K562 (cell line): Measurements from ENCODE around the gene CHTOP. TPM values are rescaled to one million over a fixed set of nuclear protein-coding genes. Genes with fewer than 3 reads are reported as not detected.

Source experiments
- ATAC-seq: fragments of 200-7000 bp; cut with Tn5 transposase; 3 replicates; pipeline ENCODE4 v1.9.1; 2020; ENCODE audit warnings: moderate library complexity
- BruUV-seq: library from RNA; stranded (reverse); fragments of 400-500 nt; replicated peaks from 2 replicates; lab custom pipeline; 2021; lab: Mats Ljungman, UMichigan
- CTCF ChIA-PET: fragments of 300-600 bp; formaldehyde crosslinking; extraction: SDS; loops from one replicate; lab custom pipeline; 2021; ENCODE audit warnings: low intra/inter-chr PET ratio; lab: Yijun Ruan, JAX
- POLR2A ChIA-PET: fragments of 300-600, 350-650 bp; sonication (Branson Sonifier 250); formaldehyde crosslinking; extraction: SDS; loops from one replicate; lab custom pipeline; 2021; ENCODE audit warnings: antibody characterized with exemption, inconsistent platforms; lab: Yijun Ruan, JAX
- DNase-seq, 4 experiments: peaks; one replicate each; pipeline versions ENCODE4 v3.0.0 to v3.0.0-alpha.2; 2011 to 2018; ENCODE audit warnings: low spot score in 3 of 4, mixed read lengths in 3 of 4; ENCODE audit errors: extremely low read depth in 1 of 4
- FAIRE-seq: peaks from 2 replicates; lab custom pipeline; 2011; peaks lifted over from hg19 to GRCh38; lab: Jason Lieb, UNC
- H2AFZ ChIP-seq: 2 replicates; pipeline ENCODE4 v1.6.0; 2011; ENCODE audit warnings: low read depth, low read length, control low read depth, inconsistent platforms
- H3K27ac ChIP-seq: fragments of 200-600 bp; 3 replicates; pipeline ENCODE4 v1.8.0; 2011; ENCODE audit warnings: low read depth, mild to moderate bottlenecking, control low read depth, inconsistent platforms, low read length, moderate library complexity, mixed read lengths; ENCODE audit errors: extremely low read depth
- H3K27me3 ChIP-seq, 2 experiments: fragments of 300-600 bp in 1 of 2; 2 replicates in 1 of 2; 3 replicates in 1 of 2; pipeline versions ENCODE4 v1.6.0 to v1.8.0; 2011; ENCODE audit warnings: inconsistent platforms in 2 of 2, low read length in 2 of 2, mild to moderate bottlenecking in 1 of 2, mixed read lengths in 1 of 2, moderate library complexity in 1 of 2; ENCODE audit not compliant: control insufficient read depth in 2 of 2, insufficient read depth in 2 of 2
- H3K36me3 ChIP-seq: fragments of 300-600 bp; 3 replicates; pipeline ENCODE4 v1.8.0; 2011; ENCODE audit warnings: mild to moderate bottlenecking, low read length, inconsistent platforms; ENCODE audit not compliant: control insufficient read depth, insufficient read depth
- H3K4me1 ChIP-seq, 2 experiments: fragments of 200-600 bp in 1 of 2; replicated peaks in 1 of 2; 2 replicates in 1 of 2; 3 replicates in 1 of 2; pipeline versions ENCODE4 v1.5.1 to v1.8.0; 2011; ENCODE audit warnings: inconsistent platforms in 2 of 2, low read length in 2 of 2, mild to moderate bottlenecking in 1 of 2, mixed read lengths in 1 of 2, moderate library complexity in 1 of 2; ENCODE audit not compliant: control insufficient read depth in 2 of 2, insufficient read depth in 2 of 2
- H3K4me2 ChIP-seq: 2 replicates; pipeline ENCODE4 v1.6.1; 2011; ENCODE audit warnings: low read length, control low read depth, inconsistent platforms, mixed read lengths; ENCODE audit not compliant: insufficient read depth
- H3K4me3 ChIP-seq: fragments of 200-600 bp; sonication (generic), shearing (Covaris generic); 2 replicates; pipeline ENCODE4 v1.5.1; 2016; ENCODE audit warnings: control low read depth, inconsistent platforms
- H3K79me2 ChIP-seq: fragments of 200-600 bp; 3 replicates; pipeline ENCODE4 v1.8.0; 2011; ENCODE audit warnings: low read length, inconsistent platforms; ENCODE audit not compliant: control insufficient read depth, insufficient read depth
- H3K9ac ChIP-seq, 2 experiments: 2 replicates each; pipeline versions ENCODE4 v1.6.0 to v1.6.1; 2011; ENCODE audit warnings: low read depth in 2 of 2, low read length in 2 of 2, control low read depth in 1 of 2, inconsistent platforms in 1 of 2, mild to moderate bottlenecking in 1 of 2, mixed read lengths in 1 of 2; ENCODE audit not compliant: insufficient read depth in 1 of 2
- H3K9me1 ChIP-seq: one replicate; pipeline ENCODE4 v1.6.0; 2011; ENCODE audit warnings: inconsistent platforms, mild to moderate bottlenecking, low read length, moderate library complexity; ENCODE audit not compliant: control insufficient read depth, insufficient read depth
- H3K9me3 ChIP-seq: replicated peaks from 2 replicates; pipeline ENCODE4 v1.5.1; 2011; ENCODE audit warnings: low read depth, low read length, inconsistent platforms; ENCODE audit not compliant: control insufficient read depth, insufficient read depth
- H4K20me1 ChIP-seq: replicated peaks from 2 replicates; pipeline ENCODE4 v1.6.1; 2011; ENCODE audit warnings: low read length, inconsistent platforms, mixed read lengths; ENCODE audit not compliant: control insufficient read depth, insufficient read depth
- ARNT ChIP-seq, 2 experiments: fragments of 450-650 bp; IDR thresholded peaks; 2 replicates each; pipeline ENCODE4 v1.6.1; 2016; ENCODE audit warnings: mild to moderate bottlenecking in 1 of 2
- HNRNPH1 ChIP-seq: fragments of 200-400 bp; formaldehyde crosslinking; optimal IDR thresholded peaks from 2 replicates; pipeline ENCODE3; 2017; ENCODE audit warnings: low read depth, mild to moderate bottlenecking, low read length, moderate library complexity
- JUN ChIP-seq, 2 experiments: sonication (generic) in 1 of 2; formaldehyde crosslinking in 1 of 2; IDR thresholded peaks; 2 replicates each; pipeline versions ENCODE4 v1.6.1 to v1.8.0; 2012 to 2022; ENCODE audit warnings: borderline replicate concordance in 2 of 2, mild to moderate bottlenecking in 2 of 2, improper control_type of control experiment in 1 of 2, low read depth in 1 of 2, low read length in 1 of 2, missing genetic modification reagents in 1 of 2
- SMARCA4 ChIP-seq: fragments of 450-650 bp; IDR thresholded peaks from 2 replicates; pipeline ENCODE4 v1.6.1; 2016
- SREBF1 ChIP-seq: fragments of 150-350 bp; IDR thresholded peaks from 2 replicates; pipeline ENCODE4 v1.6.1; 2014; ENCODE audit warnings: antibody characterized with exemption, low read depth, low read length, borderline replicate concordance
- SRSF9 ChIP-seq: fragments of 200-400 bp; formaldehyde crosslinking; IDR thresholded peaks from 2 replicates; pipeline ENCODE4 v1.6.1; 2017; ENCODE audit warnings: low read depth, low read length, borderline replicate concordance
- STAG1 ChIP-seq: sonication (generic); formaldehyde crosslinking; IDR thresholded peaks from 2 replicates; pipeline ENCODE4 v1.5.0; 2020; ENCODE audit warnings: missing genetic modification reagents, borderline replicate concordance
- U2AF2 ChIP-seq: fragments of 200-400 bp; formaldehyde crosslinking; optimal IDR thresholded peaks from 2 replicates; pipeline ENCODE3; 2017; ENCODE audit warnings: low read depth, mild to moderate bottlenecking, low read length
- ZBTB7A ChIP-seq: IDR thresholded peaks from 2 replicates; pipeline ENCODE4 v1.6.1; 2011; ENCODE audit warnings: low read depth, mild to moderate bottlenecking, low read length, moderate library complexity, borderline replicate concordance; ENCODE audit not compliant: control insufficient read depth
- ZNF165 ChIP-seq: fragments of 250-450 bp; sonication (Bioruptor Pico); IDR thresholded peaks from 2 replicates; pipeline ENCODE4 v1.4.0; 2020; ENCODE audit warnings: borderline replicate concordance
- ZNF217 ChIP-seq: sonication (generic); formaldehyde crosslinking; IDR thresholded peaks from 2 replicates; pipeline ENCODE4 v1.8.0; 2022; ENCODE audit warnings: mild to moderate bottlenecking, missing genetic modification reagents
- ZNF695 ChIP-seq: fragments of 450-650 bp; formaldehyde crosslinking; IDR thresholded peaks from 2 replicates; pipeline ENCODE4 v1.4.0; 2020; ENCODE audit warnings: mild to moderate bottlenecking, moderate library complexity
- WGBS: fragments of 100-300 bp; shearing (Covaris generic); methylation state at CpG from one replicate; pipeline ENCODE4 v1.1.6; 2016; ENCODE audit warnings: low coverage, mixed read lengths; ENCODE audit not compliant: insufficient coverage; ENCODE audit errors: missing lambda C conversion rate; 5-methylcytosine and 5-hydroxymethylcytosine counted together
- in situ Hi-C: fragments of 300-500 bp; cut with MboI; formaldehyde crosslinking; loops from 4 replicates; pipeline ENCODE4 v1.15.0; 2018; ENCODE audit warnings: inconsistent platforms, mixed read lengths
- intact Hi-C: fragments of 100-400 bp; cut with micrococcal nuclease; formaldehyde crosslinking; loops from 2 replicates; pipeline ENCODE4 v1.14.2; 2022
- polyA plus RNA-seq, 8 experiments: library from polyadenylated mRNA; depleted of rRNA in 4 of 8; stranded (reverse) in 5 of 8; unstranded in 3 of 8; fragments of >200 nt; fragmentation: Nextera tagmentation in 2 of 8; fragmentation: Illumina TruSeq in 1 of 8; extraction: Ambion mirVana in 2 of 8; extraction: Trizol in 1 of 8; gene quantifications; 2 replicates each; pipeline versions ENCODE4 v1.2.1 to v1.2.3, GENCODE V29; 2011 to 2014; ENCODE audit warnings: inconsistent platforms in 1 of 8, missing spikeins in 1 of 8
- total RNA-seq, 7 experiments: library from RNA; depleted of rRNA in 6 of 7; stranded (reverse); fragments of >200 nt in 6 of 7; fragmentation: Illumina TruSeq in 2 of 7; extraction: Trizol in 2 of 7; gene quantifications; 2 replicates each; pipeline versions ENCODE4 v1.2.1 to v1.2.3, GENCODE V29; 2011 to 2021; ENCODE audit warnings: low replicate concordance in 1 of 7
- TF ChIP-seq, protein P1 (sequence below): sonication (generic); formaldehyde crosslinking; IDR thresholded peaks from 2 replicates; pipeline ENCODE4 v1.8.0; 2022; ENCODE audit warnings: missing genetic modification reagents, mild to moderate bottlenecking, borderline replicate concordance

The CHTOP gene
- total and polyA plus RNA-seq, 9 of the 15 experiments (the other 6 are each of a cell fraction or from before 2014, with no cell fraction given): 10.2 to 91.8 (median 60.8) TPM

DNA sequence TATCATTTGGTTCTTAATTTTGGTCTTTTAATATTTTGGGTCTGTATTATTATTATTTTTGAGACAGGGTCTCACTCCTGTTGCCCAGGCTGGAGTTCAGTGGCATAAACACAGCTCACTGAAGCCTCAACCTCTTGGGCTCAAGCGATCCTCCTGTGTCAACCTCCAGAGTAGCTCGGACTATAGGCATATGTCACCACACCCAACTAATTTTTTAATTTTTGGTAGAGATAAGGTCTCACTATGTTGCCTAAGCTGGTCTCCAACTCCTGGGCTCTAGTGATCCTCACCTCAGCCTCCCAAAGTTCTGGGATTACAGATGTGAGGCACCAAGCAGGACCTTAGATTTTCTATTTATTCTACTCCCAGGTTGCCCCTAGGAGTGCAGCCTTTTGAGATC lies 39.6 kb downstream of the CHTOP start:
- Histone ChIP-seq H3K9me1 (no peaks in the 10 kb centered on the region), H3K9ac (no peak overlapping the region), H3K9me3 (no peaks in the 10 kb centered on the region), H3K36me3 (peaks cover 19% of the 10 kb centered on the region), H3K4me3 (no peak overlapping the region), H3K27me3 (peaks cover 5 to 8% of the 10 kb centered on the region in 2 experiments; a peak in 4 of 5 replicates), H3K4me1 (peaks cover 0 to 9% of the 10 kb centered on the region in 2 experiments; a peak in 3 of 5 replicates), H2AFZ (no peak overlapping the region), H3K79me2 (peaks cover 23% of the 10 kb centered on the region), H3K27ac (no peak overlapping the region), H3K4me2 (no peak overlapping the region), H4K20me1 (no peaks in the 10 kb centered on the region; the same call in 1 of the 2 replicates)
- intact Hi-C loops: loop anchor here (5.0 kb wide), 2 partner anchors 161 to 314 kb away; partner anchors contain the start of gene RAB13
- in situ Hi-C loops: loop anchor here (5.0 kb wide), 1 partner anchor 104 kb away; the partner anchor contains the start of gene SLC27A3
- no peak for ATAC-seq
- TF ChIP-seq SRSF9: no peak
- TF ChIP-seq ZBTB7A: no peak
- no peak for TF ChIP-seq STAG1 (CRISPR knock-in tag)
- TF ChIP-seq, protein P1, sequence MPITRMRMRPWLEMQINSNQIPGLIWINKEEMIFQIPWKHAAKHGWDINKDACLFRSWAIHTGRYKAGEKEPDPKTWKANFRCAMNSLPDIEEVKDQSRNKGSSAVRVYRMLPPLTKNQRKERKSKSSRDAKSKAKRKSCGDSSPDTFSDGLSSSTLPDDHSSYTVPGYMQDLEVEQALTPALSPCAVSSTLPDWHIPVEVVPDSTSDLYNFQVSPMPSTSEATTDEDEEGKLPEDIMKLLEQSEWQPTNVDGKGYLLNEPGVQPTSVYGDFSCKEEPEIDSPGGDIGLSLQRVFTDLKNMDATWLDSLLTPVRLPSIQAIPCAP (CRISPR knock-in tag): no peak
- no peak for TF ChIP-seq JUN (IDR thresholded peaks at IDR 0.05; ENCODE audit: borderline replicate concordance, low read depth, low read length)
- TF ChIP-seq JUN (CRISPR knock-in tag; IDR thresholded peaks at IDR 0.05; ENCODE audit: borderline replicate concordance): no peak
- no peak for TF ChIP-seq ARNT (IDR thresholded peaks at IDR 0.05)
- TF ChIP-seq ZNF217 (CRISPR knock-in tag): no peak
- TF ChIP-seq SMARCA4: no peak
- TF ChIP-seq SREBF1: no peak
- no peak for TF ChIP-seq U2AF2
- TF ChIP-seq ZNF695 (CRISPR knock-in tag): no peak
- TF ChIP-seq ZNF165 (CRISPR knock-in tag): no peak
- TF ChIP-seq HNRNPH1: no peak
- ChIA-PET POLR2A (interaction anchor here (0.7 to 2.3 kb wide), 2 partner anchors 16 to 317 kb away, joined by 5 to 10 read pairs; partner anchors contain the start of genes RPS27 and SNAPIN), CTCF (interaction anchor here (0.9 kb wide), 1 partner anchor 76 kb away, joined by 3 read pairs; no protein-coding TSS in a partner anchor)
- WGBS: 91% methylated on average over 2 of the region's 2 CpGs
- DNase-seq: no peak
- FAIRE-seq: no peak
- BruUV-seq: no TSS peak
